ENCODE measurements around the gene TRAF6. TPM values are rescaled to one million over a fixed set of nuclear protein-coding genes. Genes with fewer than 3 reads are reported as not detected.

The TRAF6 gene
- total RNA-seq: 5.9 and 7.1 TPM in 2 replicates

GRCh38 chr11:36509694-36510593 lies at the start of gene TRAF6:
TRAF6 (minus strand) TSS chr11:36510272; CDS start chr11:36501515, 8,757 bp downstream.

Other genes with a start within 250 kb of the TRAF6 start
- 18.9 and 28.5 TPM in 2 replicates for gene COMMD9, start 220.8 kb downstream of the TRAF6 start, total RNA-seq
- gene PRR5L, start 214.0 kb downstream of the TRAF6 start, total RNA-seq: 7.6 and 10.4 TPM in 2 replicates
- gene RAG1, start 57.7 kb upstream of the TRAF6 start, total RNA-seq: 0.53 and 0.75 TPM in 2 replicates
- gene IFTAP, start 84.2 kb upstream of the TRAF6 start, total RNA-seq: 35.7 and 41.5 TPM in 2 replicates
- gene RAG2, start 88.0 kb upstream of the TRAF6 start, total RNA-seq: not detected in 2 replicates

All from aortic smooth muscle cell (primary cell).